GM19099 (cell line): ENCODE results near the gene TSPAN10.

ENCODE experiments used
- POLR2A ChIP-seq: IDR thresholded peaks from 3 replicates; pipeline ENCODE4 v1.6.1; 2011; ENCODE audit warnings: low read depth; ENCODE audit not compliant: insufficient read length; ENCODE audit errors: extremely low read depth

Gene TSPAN10

DNA sequence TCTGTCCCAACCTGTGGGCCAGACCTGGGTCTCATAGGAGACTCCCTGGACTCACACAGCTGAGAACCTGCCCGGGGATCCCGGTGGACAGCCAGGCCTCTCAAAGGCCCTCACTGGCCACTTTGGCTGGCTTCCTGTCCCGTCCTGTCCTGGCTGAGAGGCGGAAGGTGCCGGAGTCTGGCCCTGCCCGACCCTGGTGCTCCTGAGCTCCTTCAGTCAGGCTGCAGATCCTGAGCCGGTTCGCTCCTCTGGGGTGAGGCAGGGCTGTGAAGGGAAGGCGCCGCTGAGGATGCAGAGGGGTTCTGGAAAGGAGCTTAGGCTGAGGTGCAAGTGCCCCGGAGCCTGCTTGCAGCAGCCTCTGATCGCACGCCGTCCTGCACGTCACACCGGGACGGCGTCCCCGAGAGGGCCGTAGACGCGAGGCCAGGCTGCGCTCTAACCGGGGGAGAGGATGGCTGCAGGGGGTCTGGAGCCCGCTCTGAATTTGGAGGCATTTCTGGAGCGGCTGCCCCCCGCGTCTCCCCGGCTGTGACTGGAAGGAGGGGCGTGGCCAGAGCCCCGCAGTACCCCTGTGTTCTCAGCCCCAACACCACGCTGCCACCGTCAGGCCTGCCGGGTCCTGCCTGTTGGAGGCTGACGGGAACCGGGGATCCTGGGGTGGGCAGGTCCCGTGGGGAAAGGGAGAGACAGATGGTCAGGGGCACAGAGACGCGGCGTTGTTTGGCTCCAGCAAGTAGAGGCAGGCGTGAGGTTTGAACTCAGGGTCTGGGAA, 51.0 kb downstream of the TSPAN10 start:
- TF ChIP-seq POLR2A = no peak

DNA sequence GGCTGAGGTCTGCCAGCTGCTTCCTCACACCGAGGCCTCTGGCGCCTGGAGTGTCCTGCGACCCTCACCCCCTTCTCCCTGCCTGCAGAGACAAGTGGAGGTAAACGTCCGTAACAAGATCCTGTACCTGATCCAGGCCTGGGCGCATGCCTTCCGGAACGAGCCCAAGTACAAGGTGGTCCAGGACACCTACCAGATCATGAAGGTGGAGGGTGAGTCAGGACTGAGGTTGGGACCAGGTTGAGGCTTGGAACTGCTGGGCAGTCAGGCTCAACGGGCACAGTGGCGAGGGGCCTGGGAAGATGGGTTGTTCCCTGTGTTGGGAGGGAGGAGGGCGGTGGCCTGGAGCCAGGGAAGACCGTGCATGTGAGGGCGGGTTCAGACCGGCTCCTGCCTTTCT, 51.6 kb downstream of the TSPAN10 start:
- no peak for TF ChIP-seq POLR2A

DNA sequence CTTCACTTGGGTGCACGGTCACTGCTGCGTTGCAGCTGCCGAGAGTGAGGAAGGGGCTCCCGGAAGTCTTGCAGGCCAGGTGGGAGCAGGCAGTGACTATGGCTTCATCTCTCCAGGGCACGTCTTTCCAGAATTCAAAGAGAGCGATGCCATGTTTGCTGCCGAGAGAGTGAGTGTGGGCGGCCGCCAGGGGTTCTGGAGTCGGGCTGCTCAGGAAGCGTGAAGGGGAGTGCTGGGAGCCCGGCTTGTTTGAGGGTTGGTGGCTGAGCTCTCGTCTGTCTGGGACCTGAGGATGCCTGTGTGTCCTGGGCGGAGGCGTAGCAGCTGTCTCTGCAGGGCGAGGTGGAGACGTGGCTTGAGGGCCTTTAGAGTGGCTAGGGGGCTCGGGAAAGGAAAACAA, 53.1 kb downstream of the TSPAN10 start:
- no peak for TF ChIP-seq POLR2A

DNA sequence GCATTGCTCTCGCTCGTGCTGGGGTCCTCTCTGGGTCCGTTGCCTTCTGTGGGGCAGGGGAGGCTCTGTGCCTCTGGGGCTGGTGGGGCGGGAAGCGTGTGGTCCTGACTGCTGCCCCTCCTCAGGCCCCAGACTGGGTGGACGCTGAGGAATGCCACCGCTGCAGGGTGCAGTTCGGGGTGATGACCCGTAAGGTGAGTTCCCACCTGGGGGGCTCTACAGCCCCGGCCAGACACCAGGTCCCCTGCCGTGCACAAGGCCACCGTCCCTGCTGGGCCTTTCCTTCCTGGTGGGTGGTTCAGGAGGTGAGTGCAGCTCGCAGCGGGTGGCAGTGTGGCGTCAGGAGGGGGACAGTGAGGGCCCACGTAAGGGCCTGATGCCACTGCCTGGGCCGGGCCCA, 53.6 kb downstream of the TSPAN10 start:
- TF ChIP-seq POLR2A = no peak

DNA sequence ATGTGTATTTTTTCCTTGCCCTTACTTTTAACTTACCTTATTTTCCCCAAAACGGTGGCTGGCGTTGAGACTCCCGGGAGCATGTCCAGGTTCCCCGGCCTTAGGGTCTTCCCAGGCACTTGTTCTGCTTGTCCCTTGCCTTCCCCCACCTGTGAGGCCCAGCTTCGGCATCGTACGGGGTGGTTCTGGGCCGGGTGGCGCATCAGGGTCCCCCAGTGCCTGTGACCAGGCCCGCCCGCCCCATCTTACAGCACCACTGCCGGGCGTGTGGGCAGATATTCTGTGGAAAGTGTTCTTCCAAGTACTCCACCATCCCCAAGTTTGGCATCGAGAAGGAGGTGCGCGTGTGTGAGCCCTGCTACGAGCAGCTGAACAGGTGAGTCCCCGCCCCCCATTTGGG, 54.2 kb downstream of the TSPAN10 start:
- no peak for TF ChIP-seq POLR2A

DNA sequence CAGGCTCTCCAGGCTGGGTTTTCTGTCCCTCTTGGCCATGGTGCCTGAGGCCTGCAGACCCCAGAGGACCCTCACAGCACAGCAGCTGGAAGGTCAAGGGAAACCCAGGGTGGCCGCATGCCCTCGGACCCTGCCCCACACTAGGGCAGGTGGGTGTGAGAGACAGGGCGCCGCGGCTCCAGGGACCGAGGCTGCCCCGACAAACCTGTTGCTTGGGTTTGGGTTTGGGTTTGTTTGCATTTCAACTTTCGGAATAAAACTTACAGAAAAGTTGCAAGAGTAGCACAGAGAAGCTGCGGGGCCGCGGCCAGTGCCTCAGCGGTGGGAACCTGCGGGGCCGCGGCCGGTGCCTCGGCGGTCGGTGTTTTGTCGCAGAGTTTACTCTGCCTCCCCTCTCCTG, 54.6 kb downstream of the TSPAN10 start:
- TF ChIP-seq POLR2A = no peak

DNA sequence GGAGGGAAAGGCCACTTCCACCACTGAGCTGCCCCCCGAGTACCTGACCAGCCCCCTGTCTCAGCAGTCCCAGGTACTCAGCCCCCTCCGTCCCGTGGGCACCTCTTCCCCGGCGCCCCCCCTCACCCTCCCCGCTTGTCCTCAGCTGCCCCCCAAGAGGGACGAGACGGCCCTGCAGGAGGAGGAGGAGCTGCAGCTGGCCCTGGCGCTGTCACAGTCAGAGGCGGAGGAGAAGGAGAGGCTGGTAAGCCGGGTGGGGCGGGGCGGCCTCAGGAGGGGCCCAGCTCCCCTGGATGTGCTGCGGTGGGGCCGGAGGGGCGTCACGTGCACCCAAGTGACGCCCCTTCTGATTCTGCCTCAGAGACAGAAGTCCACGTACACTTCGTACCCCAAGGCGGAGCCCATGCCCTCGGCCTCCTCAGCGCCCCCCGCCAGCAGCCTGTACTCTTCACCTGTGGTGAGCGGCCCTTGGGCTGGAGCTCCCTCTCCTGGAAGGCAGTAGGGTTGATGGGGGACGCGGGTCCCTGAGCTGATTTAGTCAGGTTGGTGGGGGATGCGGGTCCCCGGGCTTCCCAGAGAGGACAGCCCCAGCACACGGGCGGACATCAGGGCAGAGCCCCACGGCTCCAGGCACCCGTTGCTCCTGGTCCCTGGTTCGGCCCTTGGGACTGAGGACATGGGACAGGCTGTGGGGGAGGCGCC, 56.7 kb downstream of the TSPAN10 start:
- TF ChIP-seq POLR2A = no peak

DNA sequence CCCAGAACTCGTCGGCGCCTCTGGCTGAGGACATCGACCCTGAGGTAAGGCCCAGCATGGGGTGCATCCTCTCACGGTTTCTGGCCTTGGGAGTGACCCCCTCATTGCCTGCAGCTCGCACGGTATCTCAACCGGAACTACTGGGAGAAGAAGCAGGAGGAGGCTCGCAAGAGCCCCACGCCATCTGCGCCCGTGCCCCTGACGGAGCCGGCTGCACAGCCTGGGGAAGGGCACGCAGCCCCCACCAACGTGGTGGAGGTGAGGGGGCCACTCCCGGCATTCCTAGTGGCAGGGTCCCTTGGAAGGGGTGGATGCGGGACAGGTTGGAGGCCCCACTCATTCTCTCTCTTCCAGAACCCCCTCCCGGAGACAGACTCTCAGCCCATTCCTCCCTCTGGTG, 57.8 kb downstream of the TSPAN10 start:
- TF ChIP-seq POLR2A = no peak

DNA sequence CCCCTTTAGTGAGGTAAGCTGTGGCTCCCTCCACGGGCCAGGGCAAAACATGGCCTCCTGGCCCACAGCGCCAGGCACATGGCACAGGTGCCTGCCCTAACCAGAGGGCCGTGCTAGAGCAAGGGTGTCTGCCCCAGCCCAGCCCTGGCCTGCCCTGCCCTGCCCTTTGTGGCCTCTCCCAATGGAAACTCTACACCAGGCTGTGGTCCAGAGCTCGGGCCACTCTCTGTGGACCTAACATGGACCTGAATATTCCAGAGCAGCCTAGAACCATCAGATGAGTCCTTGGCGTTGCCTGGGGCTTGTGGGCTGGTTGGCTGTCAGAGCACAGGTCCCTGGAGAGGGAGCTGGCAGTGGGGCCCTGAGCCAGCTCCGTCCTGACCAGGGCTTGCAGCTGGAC, 58.2 kb downstream of the TSPAN10 start:
- TF ChIP-seq POLR2A = no peak

DNA sequence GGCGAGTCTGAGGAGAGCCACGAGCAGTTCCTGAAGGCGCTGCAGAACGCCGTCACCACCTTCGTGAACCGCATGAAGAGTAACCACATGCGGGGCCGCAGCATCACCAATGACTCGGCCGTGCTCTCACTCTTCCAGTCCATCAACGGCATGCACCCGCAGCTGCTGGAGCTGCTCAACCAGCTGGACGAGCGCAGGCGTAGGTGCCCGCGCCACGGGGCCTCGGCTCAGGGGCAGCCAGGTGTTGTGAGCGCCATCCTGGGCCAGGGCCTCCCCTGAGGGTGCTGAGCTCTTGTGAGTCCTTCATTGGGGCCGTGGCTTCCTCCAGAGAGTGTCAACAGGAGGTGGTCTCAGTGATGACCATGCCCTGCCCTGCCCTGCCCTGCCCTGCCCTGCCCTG, 58.8 kb downstream of the TSPAN10 start:
- TF ChIP-seq POLR2A = no peak

DNA sequence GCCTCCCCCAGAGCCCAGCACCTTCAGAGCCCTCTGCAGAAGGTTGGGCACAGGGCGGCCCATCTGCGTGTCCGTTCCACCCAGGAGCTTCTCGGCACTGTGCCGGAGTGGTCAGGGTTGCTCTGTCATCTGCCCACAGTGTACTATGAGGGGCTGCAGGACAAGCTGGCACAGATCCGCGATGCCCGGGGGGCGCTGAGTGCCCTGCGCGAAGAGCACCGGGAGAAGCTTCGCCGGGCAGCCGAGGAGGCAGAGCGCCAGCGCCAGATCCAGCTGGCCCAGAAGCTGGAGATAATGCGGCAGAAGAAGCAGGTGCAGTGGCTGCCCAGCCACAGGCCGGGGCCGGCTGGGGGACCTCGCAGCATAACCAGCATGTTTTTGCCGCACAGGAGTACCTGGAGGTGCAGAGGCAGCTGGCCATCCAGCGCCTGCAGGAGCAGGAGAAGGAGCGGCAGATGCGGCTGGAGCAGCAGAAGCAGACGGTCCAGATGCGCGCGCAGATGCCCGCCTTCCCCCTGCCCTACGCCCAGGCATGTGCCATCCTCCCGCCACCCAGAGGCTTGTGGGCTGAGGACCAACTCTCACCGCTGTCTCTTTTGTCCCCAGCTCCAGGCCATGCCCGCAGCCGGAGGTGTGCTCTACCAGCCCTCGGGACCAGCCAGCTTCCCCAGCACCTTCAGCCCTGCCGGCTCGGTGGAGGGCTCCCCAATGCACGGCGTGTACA, 59.4 kb downstream of the TSPAN10 start:
- no peak for TF ChIP-seq POLR2A

DNA sequence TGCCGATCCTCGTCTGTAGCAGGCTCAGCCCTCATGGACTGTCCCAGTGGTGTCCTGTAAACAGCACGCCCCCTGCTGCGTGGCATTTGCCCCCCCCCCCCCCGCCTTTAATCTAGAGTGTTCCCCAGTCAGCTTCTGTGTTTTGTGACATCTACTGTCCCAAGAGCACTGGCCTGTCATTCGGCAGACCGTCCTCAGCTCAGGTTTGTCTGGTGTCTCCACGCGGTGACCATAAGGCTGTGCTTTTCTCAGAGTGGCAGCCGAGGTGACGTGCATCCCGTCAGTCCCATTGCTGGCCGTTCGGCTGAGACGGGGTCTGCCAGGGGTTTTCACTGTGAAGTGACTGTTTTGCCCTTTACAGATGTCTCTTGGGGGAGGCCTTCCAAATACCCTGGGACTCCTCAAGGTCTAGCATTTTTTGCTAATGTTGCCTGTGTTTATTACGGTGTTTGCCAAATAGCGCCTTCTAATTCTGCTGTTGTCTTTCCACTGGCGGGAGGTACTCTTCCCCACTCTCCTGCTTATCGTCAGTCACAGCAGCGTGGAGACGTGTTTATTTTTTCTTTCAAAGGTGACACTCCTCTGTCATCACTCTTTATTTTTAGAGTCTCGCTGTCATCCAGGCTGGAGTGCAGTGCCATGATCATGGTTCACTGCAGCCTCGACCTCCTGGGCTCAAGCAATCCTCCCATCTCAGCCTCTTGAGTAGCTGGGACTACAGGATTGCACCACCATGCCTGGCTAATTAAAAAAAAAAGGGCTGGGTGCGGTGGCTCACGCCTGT, 60.5 kb downstream of the TSPAN10 start:
- TF ChIP-seq POLR2A = no peak
